Spinal cord (tissue), 10 donors: Measurements from ENCODE around the gene PODXL2. TPM values are rescaled to one million over a fixed set of nuclear protein-coding genes. Genes with fewer than 3 reads are reported as not detected.

Experiments
- DNase-seq, 6 donors: peaks; one replicate each; pipeline versions ENCODE4 v3.0.0 to v3.0.0-alpha.2; 2013 to 2015; ENCODE audit warnings: low spot score in 6 of 6, low read depth in 4 of 6
- H3K27ac ChIP-seq: one replicate; pipeline ENCODE4 v1.5.1; 2013; ENCODE audit warnings: low read depth, low read length, control low read depth
- H3K27me3 ChIP-seq: one replicate; pipeline ENCODE4 v1.6.1; 2013; ENCODE audit warnings: low read length; ENCODE audit not compliant: control insufficient read depth, insufficient read depth
- H3K36me3 ChIP-seq: one replicate; pipeline ENCODE4 v1.6.1; 2013; ENCODE audit warnings: low read length; ENCODE audit not compliant: control insufficient read depth, insufficient read depth
- H3K4me1 ChIP-seq: one replicate; pipeline ENCODE4 v1.6.1; 2013; ENCODE audit warnings: low read length; ENCODE audit not compliant: control insufficient read depth, insufficient read depth
- H3K4me3 ChIP-seq: one replicate; pipeline ENCODE4 v1.5.1; 2013; ENCODE audit warnings: low read depth, low read length, control low read depth
- H3K9me3 ChIP-seq: one replicate; pipeline ENCODE4 v1.6.1; 2013; ENCODE audit warnings: low read length; ENCODE audit not compliant: control insufficient read depth, insufficient read depth
- WGBS: methylation state at CpG from one replicate; pipeline ENCODE4 v1.1.5; 2013; ENCODE audit warnings: missing lambda C conversion rate; ENCODE audit not compliant: insufficient coverage; 5-methylcytosine and 5-hydroxymethylcytosine counted together
- polyA plus RNA-seq, 2 donors: library from polyadenylated mRNA; unstranded; fragments of 120-200 nt; gene quantifications; one replicate each; pipeline ENCODE4 v1.2.1, GENCODE V29; 2013; ENCODE audit not compliant: insufficient read length in 2 of 2
- total RNA-seq, 2 donors: library from RNA; depleted of rRNA in 1 of 2; stranded (reverse); fragments of 120-200 nt in 1 of 2; fragments of >200 nt in 1 of 2; gene quantifications; one replicate each; pipeline versions ENCODE4 v1.2.3 to v1.2.4, GENCODE V29; 2013 to 2014
- donor health status: healthy.

Gene PODXL2
- total and polyA plus RNA-seq, 4 donors: 73.4 to 234 (median 162) TPM

GRCh38 chr3:127692501-127693335, 63.7 kb downstream of the PODXL2 start:
- H3K36me3 ChIP-seq: peaks cover 50% of the 10 kb centered on the region
- peaks cover 2% of the 10 kb centered on the region for H3K27me3 ChIP-seq
- DNase-seq: no peak
- H3K4me3 ChIP-seq: no peak overlapping the region
- peaks cover 62% of the 10 kb centered on the region for H3K4me1 ChIP-seq
- H3K9me3 ChIP-seq: no peaks in the 10 kb centered on the region
- 93% methylated on average over 21 of the region's 21 CpGs for WGBS
- no peak overlapping the region for H3K27ac ChIP-seq

DNA sequence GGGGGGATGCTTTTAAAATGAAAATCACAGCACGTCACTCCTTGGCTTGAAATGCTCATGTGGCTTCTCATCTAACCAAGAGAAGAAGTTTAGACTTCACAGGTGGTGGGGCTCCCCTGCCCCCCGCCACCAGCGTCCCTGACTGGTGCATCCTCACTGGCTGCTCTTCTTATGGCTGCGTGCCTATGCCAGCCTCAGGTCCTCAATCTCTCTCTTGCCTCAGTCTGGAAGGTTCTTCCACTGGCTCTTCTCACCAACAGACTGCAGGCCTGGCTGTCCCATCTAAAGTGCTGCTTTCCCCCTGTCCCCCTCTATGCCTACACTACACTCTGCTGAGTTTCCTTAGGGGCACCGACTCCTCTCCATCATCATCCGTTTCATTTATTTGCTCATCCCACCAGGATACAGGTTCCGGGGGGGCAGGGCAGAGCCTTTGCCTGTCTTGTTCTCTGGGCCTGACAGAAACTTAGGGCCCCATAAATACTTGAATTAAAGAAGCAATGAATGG, 64.4 kb downstream of the PODXL2 start:
- Histone ChIP-seq H3K27me3 (peaks cover 2% of the 10 kb centered on the region), H3K27ac (no peak overlapping the region), H3K36me3 (peaks cover 51% of the 10 kb centered on the region), H3K4me1 (peaks cover 62% of the 10 kb centered on the region), H3K4me3 (no peak overlapping the region), H3K9me3 (no peaks in the 10 kb centered on the region)
- no peak for DNase-seq
- WGBS: 73% methylated on average over 7 of the region's 7 CpGs

DNA sequence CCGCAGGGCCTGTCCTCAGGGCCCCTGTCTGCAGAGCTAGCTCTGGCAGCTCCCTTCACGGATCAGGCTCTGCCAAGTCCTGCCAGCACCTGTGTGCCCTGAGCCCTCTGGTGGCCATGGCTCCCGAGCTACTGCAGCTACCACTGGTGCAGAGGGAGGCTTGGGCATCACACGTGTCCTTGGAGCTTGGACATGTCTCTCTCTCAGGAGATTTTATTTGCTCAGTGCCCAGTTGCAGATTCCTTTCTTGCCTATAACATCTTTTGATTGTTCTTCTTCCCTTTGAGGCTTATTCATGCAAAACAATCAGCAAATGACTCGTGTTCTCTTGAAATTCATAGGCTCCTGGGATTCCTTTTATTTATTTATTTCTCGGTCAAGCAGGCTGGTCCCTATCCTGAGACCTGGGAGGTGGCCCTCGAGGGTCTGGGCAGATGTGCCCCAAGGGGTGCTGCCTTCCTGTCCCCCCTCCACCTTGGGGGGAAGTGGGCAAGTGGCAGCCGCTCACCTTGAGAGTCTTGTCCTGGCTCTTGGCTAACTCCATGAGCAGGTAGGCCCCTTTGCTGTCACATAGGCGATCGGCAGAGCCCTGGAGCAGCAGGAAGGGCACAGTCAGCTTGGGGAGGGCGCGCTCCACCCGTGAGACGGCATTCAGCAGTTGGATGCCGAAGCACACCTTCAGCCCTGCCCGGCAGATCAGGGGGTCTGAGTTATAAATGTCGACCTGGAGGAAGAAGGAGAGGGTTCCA, 65.7 kb downstream of the PODXL2 start:
- Histone ChIP-seq H3K27ac (no peak overlapping the region), H3K4me1 (peaks cover 59% of the 10 kb centered on the region), H3K27me3 (peaks cover 2% of the 10 kb centered on the region), H3K36me3 (peaks cover 45% of the 10 kb centered on the region), H3K4me3 (no peak overlapping the region), H3K9me3 (no peaks in the 10 kb centered on the region)
- DNase-seq: peak in 2 of 6 donors; percentile 57 to 62
- WGBS: 81% methylated on average over 17 of the region's 17 CpGs

- H3K27ac ChIP-seq: peak overlapping the region; percentile 91
These were observed 68.7 kb downstream of the PODXL2 start for GRCh38 chr3:127697551-127698240.

GRCh38 chr3:127698286-127698685, 69.3 kb downstream of the PODXL2 start:
- peaks cover 63% of the 10 kb centered on the region for H3K4me1 ChIP-seq
- peak overlapping the region; percentile 91 for H3K27ac ChIP-seq
- no peaks in the 10 kb centered on the region for H3K9me3 ChIP-seq
- H3K36me3 ChIP-seq: peaks cover 25% of the 10 kb centered on the region
- H3K27me3 ChIP-seq: no peaks in the 10 kb centered on the region
- DNase-seq: peak in 1 of 6 donors; percentile 40
- WGBS: 84% methylated on average over 3 of the region's 3 CpGs
- H3K4me3 ChIP-seq: no peak overlapping the region

More at GRCh38 chr3:127697551-127698240, 68.7 kb downstream of the PODXL2 start:
- peak in 5 of 6 donors; percentile 67 to 96 (median 77) for DNase-seq
- WGBS: 28% methylated on average over 13 of the region's 16 CpGs
- Histone ChIP-seq H3K27me3 (no peaks in the 10 kb centered on the region), H3K4me1 (peaks cover 63% of the 10 kb centered on the region), H3K36me3 (peaks cover 31% of the 10 kb centered on the region), H3K4me3 (no peak overlapping the region), H3K9me3 (no peaks in the 10 kb centered on the region)

GRCh38 chr3:127698691-127699415, 69.9 kb downstream of the PODXL2 start:
- H3K9me3 ChIP-seq: peaks cover 2% of the 10 kb centered on the region
- peaks cover 63% of the 10 kb centered on the region for H3K4me1 ChIP-seq
- 75% methylated on average over 3 of the region's 6 CpGs for WGBS
- DNase-seq: peak in 1 of 6 donors; percentile 64
- H3K4me3 ChIP-seq: no peak overlapping the region
- peaks cover 23% of the 10 kb centered on the region for H3K36me3 ChIP-seq
- H3K27ac ChIP-seq: peak overlapping the region; percentile 91
- no peaks in the 10 kb centered on the region for H3K27me3 ChIP-seq

- H3K36me3 ChIP-seq: peaks cover 22% of the 10 kb centered on the region
- peak overlapping the region; percentile 91 for H3K27ac ChIP-seq
- H3K27me3 ChIP-seq: no peaks in the 10 kb centered on the region
- no peak for DNase-seq
- peaks cover 62% of the 10 kb centered on the region for H3K4me1 ChIP-seq
- WGBS: 82% methylated on average over 5 of the region's 9 CpGs
- no peak overlapping the region for H3K4me3 ChIP-seq
- H3K9me3 ChIP-seq: peaks cover 3% of the 10 kb centered on the region
These were observed 70.7 kb downstream of the PODXL2 start for GRCh38 chr3:127699416-127700300.

- H3K36me3 ChIP-seq: peaks cover 18% of the 10 kb centered on the region
- no peak for DNase-seq
- H3K4me3 ChIP-seq: no peak overlapping the region
- WGBS: 65% methylated on average over 5 of the region's 5 CpGs
- peaks cover 5% of the 10 kb centered on the region for H3K9me3 ChIP-seq
- H3K27ac ChIP-seq: peak overlapping the region; percentile 91
- H3K4me1 ChIP-seq: peaks cover 60% of the 10 kb centered on the region
- no peaks in the 10 kb centered on the region for H3K27me3 ChIP-seq
These were observed 71.4 kb downstream of the PODXL2 start for GRCh38 chr3:127700406-127700805.
